Smooth muscle cell (in vitro differentiated cells): Measurements from ENCODE around the gene FKBP11. TPM values are rescaled to one million over a fixed set of nuclear protein-coding genes. Genes with fewer than 3 reads are reported as not detected.
"Not testable (repeated sequence)": the region's sequence is repeated elsewhere in the genome, so short reads cannot be mapped to it uniquely, and the experiment has no call there.

Experiments used
- DNase-seq: peaks from one replicate; lab custom pipeline; 2025; ENCODE audit not compliant: unreplicated experiment; lab: John Stamatoyannopoulos, UW
- H2AFZ ChIP-seq: fragments of 200-600 bp; sonication (generic); 2 replicates; pipeline ENCODE4 v1.6.0; 2016; ENCODE audit warnings: antibody characterized with exemption, low read depth, mild to moderate bottlenecking
- H3F3A ChIP-seq: fragments of 200-600 bp; sonication (generic); 2 replicates; pipeline ENCODE4 v1.6.0; 2017; ENCODE audit warnings: antibody characterized with exemption, low read depth
- H3K27ac ChIP-seq: fragments of 200-600 bp; sonication (generic); 2 replicates; pipeline ENCODE4 v1.5.1; 2016; ENCODE audit warnings: low read depth, mild to moderate bottlenecking
- H3K27me3 ChIP-seq: fragments of 200-600 bp; sonication (generic); 2 replicates; pipeline ENCODE4 v1.6.1; 2016; ENCODE audit warnings: low read depth, mild to moderate bottlenecking
- H3K36me3 ChIP-seq: fragments of 200-600 bp; sonication (generic); 2 replicates; pipeline ENCODE4 v1.5.1; 2016; ENCODE audit warnings: low read depth
- H3K4me1 ChIP-seq: fragments of 200-600 bp; sonication (generic); 2 replicates; pipeline ENCODE4 v1.5.1; 2016; ENCODE audit warnings: low read depth
- H3K4me2 ChIP-seq: fragments of 200-600 bp; sonication (generic); 2 replicates; pipeline ENCODE4 v1.6.0; 2016; ENCODE audit warnings: mild to moderate bottlenecking
- H3K4me3 ChIP-seq: fragments of 200-600 bp; sonication (generic); 2 replicates; pipeline ENCODE4 v1.5.1; 2016; ENCODE audit warnings: mild to moderate bottlenecking
- H3K79me2 ChIP-seq: fragments of 200-600 bp; sonication (generic); 2 replicates; pipeline ENCODE4 v1.6.0; 2016; ENCODE audit warnings: low read depth, mild to moderate bottlenecking
- H3K9ac ChIP-seq: fragments of 200-600 bp; sonication (generic); 2 replicates; pipeline ENCODE4 v1.6.0; 2016; ENCODE audit warnings: low read depth
- H3K9me3 ChIP-seq: fragments of 200-600 bp; sonication (generic); replicated peaks from 2 replicates; pipeline ENCODE4 v1.5.1; 2016; ENCODE audit warnings: low read depth
- H4K20me1 ChIP-seq: fragments of 200-600 bp; sonication (generic); 2 replicates; pipeline ENCODE4 v1.6.0; 2016; ENCODE audit warnings: low read depth
- CTCF ChIP-seq: fragments of 200-600 bp; sonication (generic); IDR thresholded peaks from 2 replicates; pipeline ENCODE4 v1.5.1; 2017; ENCODE audit warnings: borderline replicate concordance, mild to moderate bottlenecking, antibody characterized with exemption; ENCODE audit not compliant: insufficient read depth, poor library complexity, severe bottlenecking
- WGBS: methylation state at CpG from one replicate; pipeline ENCODE4 v1.1.7; 2016; ENCODE audit warnings: low lambda C conversion rate; 5-methylcytosine and 5-hydroxymethylcytosine counted together
- polyA plus RNA-seq: library from polyadenylated mRNA; unstranded; fragments of >200 nt; fragmentation: Nextera tagmentation; extraction: Ambion mirVana; gene quantifications from 2 replicates; pipeline ENCODE4 v1.2.1, GENCODE V29; 2016
- total RNA-seq: library from RNA; depleted of rRNA; stranded (reverse); fragments of >200 nt; gene quantifications from 2 replicates; pipeline ENCODE4 v1.2.3, GENCODE V29; 2014

The FKBP11 gene
- total and polyA plus RNA-seq, 2 experiments from 2014 or later: 36.1 to 217 TPM

DNA sequence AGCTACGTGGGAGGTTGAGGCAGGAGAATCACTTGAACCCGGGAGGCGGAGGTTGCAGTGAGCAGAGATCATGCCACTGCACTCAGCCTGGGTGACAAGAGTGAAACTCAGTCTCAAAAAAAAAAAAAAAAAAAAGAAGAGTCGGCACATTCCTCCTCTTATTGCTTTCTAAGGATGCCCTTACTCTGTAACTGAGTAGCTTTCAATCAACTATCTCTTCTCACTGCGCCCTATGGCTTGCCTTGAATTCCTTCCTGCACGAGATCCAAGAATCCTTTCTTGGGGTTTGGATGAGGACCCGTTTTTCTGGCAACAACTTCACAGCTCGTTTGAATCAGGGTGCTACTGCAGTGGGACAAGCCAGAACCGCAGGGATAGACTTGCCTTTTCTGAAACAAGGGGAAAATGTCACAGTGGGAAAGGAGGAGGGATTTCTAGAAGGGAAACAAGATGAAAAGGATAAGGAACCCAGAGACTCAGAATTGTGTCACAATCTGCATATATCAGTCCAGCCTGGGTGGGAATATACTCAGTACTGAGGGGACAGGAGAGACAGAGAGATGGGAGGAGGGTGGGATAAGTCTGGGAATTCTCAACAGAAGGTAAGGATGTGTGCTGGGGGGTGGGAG, 43.5 kb downstream of the FKBP11 start:
- DNase-seq: no peak
- Histone ChIP-seq H2AFZ (peak overlapping the region; percentile 74), H3K36me3 (no peaks in the 10 kb centered on the region), H3K4me2 (peak overlapping the region; percentile 80), H3F3A (no peaks in the 10 kb centered on the region), H3K27ac (peak overlapping the region; percentile 40), H3K9me3 (no peaks in the 10 kb centered on the region), H3K4me3 (peak overlapping the region; percentile 23), H3K9ac (peak overlapping the region; percentile 43), H3K79me2 (no peaks in the 10 kb centered on the region), H4K20me1 (no peaks in the 10 kb centered on the region), H3K4me1 (peaks cover 33% of the 10 kb centered on the region), H3K27me3 (no peaks in the 10 kb centered on the region)
- no peak for TF ChIP-seq CTCF
- 56% methylated on average over 9 of the region's 9 CpGs for WGBS

DNA sequence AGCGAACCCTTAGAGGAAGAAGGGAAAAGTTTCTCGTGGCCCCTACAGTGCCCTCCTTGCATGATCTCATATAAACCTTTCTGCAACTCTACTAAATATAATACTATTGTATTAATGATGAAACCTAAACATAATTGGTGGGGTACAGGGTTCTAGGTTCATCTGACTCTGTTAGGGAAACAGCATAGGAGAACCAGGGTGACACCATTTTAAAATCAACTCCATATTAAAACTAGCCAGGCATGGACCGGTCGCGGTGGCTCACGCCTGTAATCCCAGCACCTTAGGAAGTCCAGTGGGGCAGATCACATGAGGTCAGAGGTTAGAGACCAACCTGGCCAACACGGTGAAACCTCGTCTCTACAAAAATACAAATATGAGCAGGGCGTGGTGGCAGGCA, 44.6 kb downstream of the FKBP11 start:
- Histone ChIP-seq H4K20me1 (no peaks in the 10 kb centered on the region), H3K79me2 (no peaks in the 10 kb centered on the region), H3K4me1 (peaks cover 33% of the 10 kb centered on the region), H3K9me3 (no peaks in the 10 kb centered on the region), H3K9ac (no peak overlapping the region), H3K27ac (no peak overlapping the region), H3K36me3 (no peaks in the 10 kb centered on the region), H3K4me3 (no peak overlapping the region), H3K4me2 (no peak overlapping the region), H2AFZ (no peak overlapping the region), H3F3A (no peaks in the 10 kb centered on the region), H3K27me3 (no peaks in the 10 kb centered on the region)
- no peak for TF ChIP-seq CTCF
- WGBS: 94% methylated on average over 9 of the region's 9 CpGs
- no peak for DNase-seq

DNA sequence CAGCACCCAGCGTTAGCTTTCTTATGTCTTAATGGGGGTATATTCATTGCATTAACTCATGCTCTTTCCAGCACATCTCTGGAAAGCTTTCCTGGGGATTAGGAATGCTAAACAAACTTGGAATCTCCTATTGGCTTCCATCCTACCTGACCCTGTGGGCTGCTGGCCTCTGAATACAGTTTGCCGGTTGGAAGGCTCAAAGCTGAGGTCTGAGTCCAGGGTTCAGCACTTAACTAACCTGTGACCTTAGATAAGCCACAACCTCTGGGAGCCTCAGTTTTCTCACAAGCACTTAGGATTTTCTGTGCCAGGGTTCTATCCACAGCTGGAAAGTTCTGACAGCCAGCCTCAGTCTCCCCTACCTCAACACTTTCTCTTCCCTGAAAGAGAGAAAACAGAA, 46.7 kb downstream of the FKBP11 start:
- WGBS: 89% methylated on average over 2 of the region's 2 CpGs
- Histone ChIP-seq H2AFZ (no peak overlapping the region), H3F3A (no peaks in the 10 kb centered on the region), H3K27ac (no peak overlapping the region), H3K9me3 (no peaks in the 10 kb centered on the region), H3K27me3 (no peaks in the 10 kb centered on the region), H3K4me1 (peaks cover 24% of the 10 kb centered on the region), H3K4me2 (no peak overlapping the region), H3K79me2 (no peaks in the 10 kb centered on the region), H4K20me1 (no peaks in the 10 kb centered on the region), H3K4me3 (no peak overlapping the region), H3K36me3 (no peaks in the 10 kb centered on the region), H3K9ac (no peak overlapping the region)
- TF ChIP-seq CTCF: no peak
- no peak for DNase-seq

DNA sequence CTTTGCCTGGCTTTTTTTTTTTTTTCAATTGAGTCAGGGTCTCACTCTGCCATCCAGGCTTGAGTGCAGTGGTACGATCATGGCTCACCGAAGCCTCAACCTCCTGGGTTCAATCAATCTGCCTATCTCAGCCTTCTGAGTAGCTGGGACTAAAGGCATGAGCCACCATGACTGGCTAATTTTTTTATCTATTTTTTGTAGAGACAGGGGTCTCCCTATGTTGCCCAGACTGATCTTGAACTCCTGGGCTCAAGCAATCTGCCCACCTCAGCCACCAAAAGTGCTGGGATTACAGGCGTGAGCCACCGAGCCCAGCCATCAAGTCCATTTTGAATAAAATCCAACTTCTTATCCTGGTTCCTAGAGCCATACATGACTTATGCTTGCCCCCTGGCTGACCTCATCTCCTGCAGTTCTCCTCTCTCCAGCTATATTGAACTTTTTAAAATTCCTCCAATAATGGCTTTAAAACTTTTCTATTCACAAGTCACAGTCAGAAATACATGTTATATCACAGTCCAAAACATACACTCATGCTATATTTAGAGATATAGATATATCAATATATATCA, 49.3 kb downstream of the FKBP11 start:
- H2AFZ ChIP-seq: no peak overlapping the region
- DNase-seq: no peak
- 68% methylated on average over 4 of the region's 4 CpGs for WGBS

DNA sequence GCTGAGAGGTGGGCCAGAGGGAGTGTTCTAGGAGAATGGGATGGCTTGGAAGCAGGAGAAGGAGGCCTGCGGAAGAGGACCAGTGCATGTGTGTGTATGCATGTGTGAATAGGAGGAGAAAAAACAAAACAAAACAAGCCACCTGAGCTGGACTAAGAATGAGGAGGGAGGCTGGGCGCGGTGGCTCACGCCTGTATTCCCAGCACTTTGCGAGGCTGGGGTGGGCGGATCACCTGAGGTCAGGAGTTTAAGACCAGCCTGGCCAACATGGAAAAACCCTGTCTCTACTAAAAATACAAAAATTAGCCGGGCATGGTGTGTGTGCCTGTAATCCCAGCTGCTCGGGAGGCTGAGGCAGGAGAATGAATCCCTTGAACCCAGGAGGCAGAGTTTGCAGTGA, 51.8 kb downstream of the FKBP11 start:
- H4K20me1 ChIP-seq, H3K27me3 ChIP-seq, H3K4me1 ChIP-seq, H3K4me3 ChIP-seq, DNase-seq, H3K27ac ChIP-seq, H3F3A ChIP-seq, H3K9me3 ChIP-seq, H3K9ac ChIP-seq, H3K79me2 ChIP-seq, H3K36me3 ChIP-seq, H2AFZ ChIP-seq, H3K4me2 ChIP-seq: not testable (repeated sequence)
- WGBS: 88% methylated on average over 8 of the region's 8 CpGs

More for the DNA sequence above, 49.3 kb downstream of the FKBP11 start:
- no peaks in the 10 kb centered on the region for H4K20me1 ChIP-seq
- H3K27ac ChIP-seq: no peak overlapping the region
- H3F3A ChIP-seq: no peaks in the 10 kb centered on the region
- peaks cover 3% of the 10 kb centered on the region for H3K27me3 ChIP-seq
- no peak overlapping the region for H3K9ac ChIP-seq
- H3K9me3 ChIP-seq: no peaks in the 10 kb centered on the region
- H3K4me2 ChIP-seq: no peak overlapping the region
- no peaks in the 10 kb centered on the region for H3K36me3 ChIP-seq
- no peak for TF ChIP-seq CTCF
- H3K4me3 ChIP-seq: no peak overlapping the region
- peaks cover under 1% of the 10 kb centered on the region for H3K4me1 ChIP-seq
- H3K79me2 ChIP-seq: no peaks in the 10 kb centered on the region
